Astrocyte (in vitro differentiated cells and primary cell): ENCODE data around the gene NLN. TPM values are rescaled to one million over a fixed set of nuclear protein-coding genes. Genes with fewer than 3 reads are reported as not detected.

Experiments used
- DNase-seq: peaks from one replicate; pipeline ENCODE4 v3.0.0-alpha.2; 2010; ENCODE audit warnings: low read depth
- FAIRE-seq: peaks from 2 replicates; lab custom pipeline; 2011; peaks lifted over from hg19 to GRCh38; lab: Jason Lieb, UNC
- H2AFZ ChIP-seq: 2 replicates; pipeline ENCODE4 v1.6.0; 2012; ENCODE audit warnings: low read depth, low read length, inconsistent platforms
- H3K27ac ChIP-seq: 2 replicates; pipeline ENCODE4 v1.5.1; 2011; ENCODE audit warnings: low read depth, low read length, inconsistent platforms
- H3K27me3 ChIP-seq: 2 replicates; pipeline ENCODE4 v1.6.0; 2011; ENCODE audit warnings: low read length, inconsistent platforms; ENCODE audit not compliant: insufficient read depth
- H3K36me3 ChIP-seq: 2 replicates; pipeline ENCODE4 v1.5.1; 2011; ENCODE audit warnings: low read length, inconsistent platforms; ENCODE audit not compliant: insufficient read depth
- H3K4me1 ChIP-seq: 2 replicates; pipeline ENCODE4 v1.5.1; 2011; ENCODE audit warnings: low read length, inconsistent platforms; ENCODE audit not compliant: insufficient read depth
- H3K4me2 ChIP-seq: 2 replicates; pipeline ENCODE4 v1.6.0; 2012; ENCODE audit warnings: low read length, inconsistent platforms
- H3K4me3 ChIP-seq: 2 replicates; pipeline ENCODE4 v1.5.1; 2011; ENCODE audit warnings: low read depth, mild to moderate bottlenecking, low read length, inconsistent platforms; ENCODE audit not compliant: insufficient read depth
- H3K79me2 ChIP-seq: 2 replicates; pipeline ENCODE4 v1.6.0; 2012; ENCODE audit warnings: mild to moderate bottlenecking, low read length, inconsistent platforms; ENCODE audit not compliant: insufficient read depth
- H3K9ac ChIP-seq: 2 replicates; pipeline ENCODE4 v1.6.0; 2012; ENCODE audit warnings: mild to moderate bottlenecking, low read length, inconsistent platforms
- H3K9me3 ChIP-seq: 2 replicates; pipeline ENCODE4 v1.5.1; 2012; ENCODE audit warnings: low read depth, mild to moderate bottlenecking, low read length, inconsistent platforms; ENCODE audit not compliant: insufficient read depth
- H4K20me1 ChIP-seq: 2 replicates; pipeline ENCODE4 v1.6.0; 2012; ENCODE audit warnings: low read length, inconsistent platforms; ENCODE audit not compliant: insufficient read depth
- H3K27ac Mint-ChIP-seq: one replicate; pipeline ENCODE4 v1.8.0; 2021; ENCODE audit warnings: mild to moderate bottlenecking, mixed read lengths; ENCODE audit not compliant: unreplicated experiment
- H3K27me3 Mint-ChIP-seq: one replicate; pipeline ENCODE4 v1.8.0; 2021; ENCODE audit warnings: low read depth, mixed read lengths; ENCODE audit not compliant: unreplicated experiment
- H3K36me3 Mint-ChIP-seq: one replicate; pipeline ENCODE4 v1.8.0; 2021; ENCODE audit warnings: low read depth, mixed read lengths; ENCODE audit not compliant: unreplicated experiment
- H3K4me1 Mint-ChIP-seq: one replicate; pipeline ENCODE4 v1.8.0; 2021; ENCODE audit warnings: low read depth, mixed read lengths; ENCODE audit not compliant: unreplicated experiment
- H3K4me3 Mint-ChIP-seq: one replicate; pipeline ENCODE4 v1.8.0; 2021; ENCODE audit warnings: mild to moderate bottlenecking, moderate library complexity, mixed read lengths; ENCODE audit not compliant: unreplicated experiment
- H3K9me3 Mint-ChIP-seq: one replicate; pipeline ENCODE4 v1.8.0; 2021; ENCODE audit warnings: mild to moderate bottlenecking, mixed read lengths; ENCODE audit not compliant: unreplicated experiment
- CTCF ChIP-seq: IDR thresholded peaks from 2 replicates; pipeline ENCODE4 v1.5.1; 2011; ENCODE audit warnings: low read depth, mild to moderate bottlenecking, inconsistent platforms, low read length, moderate library complexity; ENCODE audit not compliant: insufficient read depth
- EZH2 ChIP-seq: IDR thresholded peaks from 2 replicates; pipeline ENCODE4 v1.6.1; 2012; ENCODE audit warnings: mild to moderate bottlenecking, low read length, inconsistent platforms; ENCODE audit not compliant: insufficient read depth
- total RNA-seq: library from RNA; stranded (reverse); gene quantifications from 2 replicates; pipeline ENCODE4 v1.2.1, GENCODE V29; 2021

NLN gene
- total RNA-seq, 1 donor from 2014 or later, result 65.2 TPM

GRCh38 chr5:65760504-65761275 lies 38.7 kb downstream of the NLN start:
- no peaks in the 10 kb centered on the region for H3K27me3 ChIP-seq
- peaks cover 5% of the 10 kb centered on the region for H3K4me1 ChIP-seq
- no peak overlapping the region for H3K9ac ChIP-seq
- H3K4me2 ChIP-seq, result no peak overlapping the region
- DNase-seq (peak; percentile 67), FAIRE-seq (no peak)
- Mint-ChIP-seq H3K27ac (no peak overlapping the region), H3K4me1 (no peaks in the 10 kb centered on the region), H3K36me3 (peaks cover 7% of the 10 kb centered on the region), H3K9me3 (no peaks in the 10 kb centered on the region), H3K27me3 (no peaks in the 10 kb centered on the region), H3K4me3 (no peak overlapping the region)
- peaks cover 18% of the 10 kb centered on the region for H3K79me2 ChIP-seq
- H3K36me3 ChIP-seq, result peaks cover 10% of the 10 kb centered on the region
- TF ChIP-seq CTCF (peak; percentile 32), EZH2 (no peak)
- H2AFZ ChIP-seq, result no peak overlapping the region
- H3K4me3 ChIP-seq, result no peak overlapping the region
- H3K9me3 ChIP-seq, result no peaks in the 10 kb centered on the region
- H3K27ac ChIP-seq, result no peak overlapping the region
- peaks cover 16% of the 10 kb centered on the region for H4K20me1 ChIP-seq

DNA sequence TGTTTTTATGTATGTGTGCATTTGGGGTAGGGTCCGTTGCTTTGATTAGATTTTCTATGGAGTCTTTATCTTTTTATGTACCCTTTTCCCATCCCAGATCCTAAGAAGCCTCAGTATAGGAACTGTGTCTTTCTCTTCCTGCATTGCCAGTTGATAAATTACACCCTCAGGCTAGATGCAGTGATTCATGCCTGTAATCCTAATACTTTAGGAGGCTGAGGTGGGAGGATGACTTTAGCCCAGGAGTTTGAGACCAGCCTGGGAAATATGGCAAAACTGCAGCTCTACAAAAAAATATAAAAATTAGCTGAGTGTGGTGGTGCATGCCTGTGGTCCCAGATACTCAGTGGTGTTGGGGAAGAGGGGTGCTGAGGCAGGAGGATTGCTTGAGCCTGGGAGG lies 40.2 kb downstream of the NLN start:
- H3K4me3 ChIP-seq, result no peak overlapping the region
- peaks cover 21% of the 10 kb centered on the region for H3K36me3 Mint-ChIP-seq
- TF ChIP-seq EZH2, result no peak
- TF ChIP-seq CTCF, result no peak
- H3K9me3 Mint-ChIP-seq, result peaks cover 4% of the 10 kb centered on the region
- DNase-seq, result no peak
- no peak overlapping the region for H3K27ac Mint-ChIP-seq
- H3K9ac ChIP-seq, result no peak overlapping the region
- H3K27me3 ChIP-seq, result no peaks in the 10 kb centered on the region
- peaks cover 3% of the 10 kb centered on the region for H3K79me2 ChIP-seq
- no peak overlapping the region for H3K27ac ChIP-seq
- H2AFZ ChIP-seq, result no peak overlapping the region
- no peak for FAIRE-seq
- no peaks in the 10 kb centered on the region for H3K9me3 ChIP-seq
- no peak overlapping the region for H3K4me3 Mint-ChIP-seq
- peaks cover 5% of the 10 kb centered on the region for H3K4me1 ChIP-seq
- H3K36me3 ChIP-seq, result peaks cover 10% of the 10 kb centered on the region
- H3K4me2 ChIP-seq, result no peak overlapping the region
- H3K4me1 Mint-ChIP-seq, result no peaks in the 10 kb centered on the region
- H3K27me3 Mint-ChIP-seq, result no peaks in the 10 kb centered on the region
- peaks cover under 1% of the 10 kb centered on the region for H4K20me1 ChIP-seq

- H3K9me3 ChIP-seq, result no peaks in the 10 kb centered on the region
- H3K27me3 Mint-ChIP-seq, result no peaks in the 10 kb centered on the region
- no peak for DNase-seq
- H3K36me3 Mint-ChIP-seq, result peaks cover 28% of the 10 kb centered on the region
- H3K79me2 ChIP-seq, result no peaks in the 10 kb centered on the region
- H3K9ac ChIP-seq, result no peak overlapping the region
- H3K9me3 Mint-ChIP-seq, result peaks cover 6% of the 10 kb centered on the region
- no peaks in the 10 kb centered on the region for H3K36me3 ChIP-seq
- no peak overlapping the region for H3K27ac Mint-ChIP-seq
- H3K4me2 ChIP-seq, result no peak overlapping the region
- H3K4me1 Mint-ChIP-seq, result peaks cover 16% of the 10 kb centered on the region
- no peak for FAIRE-seq
- no peak overlapping the region for H3K27ac ChIP-seq
- no peaks in the 10 kb centered on the region for H3K27me3 ChIP-seq
- peaks cover 19% of the 10 kb centered on the region for H3K4me1 ChIP-seq
- H4K20me1 ChIP-seq, result no peaks in the 10 kb centered on the region
- H2AFZ ChIP-seq, result no peak overlapping the region
- TF ChIP-seq EZH2, result no peak
- H3K4me3 Mint-ChIP-seq, result no peak overlapping the region
- no peak overlapping the region for H3K4me3 ChIP-seq
Measured at GRCh38 chr5:65765582-65765981, 43.6 kb downstream of the NLN start.
